Measurements from ENCODE around the gene PSMD10.

The PSMD10 gene

GRCh38 chrX:108072746-108073145 is 18.6 kb downstream of the PSMD10 start:
- no peak for DNase-seq (ENCODE audit: low read depth in 2 of 3, low spot score in 1 of 3)

DNA sequence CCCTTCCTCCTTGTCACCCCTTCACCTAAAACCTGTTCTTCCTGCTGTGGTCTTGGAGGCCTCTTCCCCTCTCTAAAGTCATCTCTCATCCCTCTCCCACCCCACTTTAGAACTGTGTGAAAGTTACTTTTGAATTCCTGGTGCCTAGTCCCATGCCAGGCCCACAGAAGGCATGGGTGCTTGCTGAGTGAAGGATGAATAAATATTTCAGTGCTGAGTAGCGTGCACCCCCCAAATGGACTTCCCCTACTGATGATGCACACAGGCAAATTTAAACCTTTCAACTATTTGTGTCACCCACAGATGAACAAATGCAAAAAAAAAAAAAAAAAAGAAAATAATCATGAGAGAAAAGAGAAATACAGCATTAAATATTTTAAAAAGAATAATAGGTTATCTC is 19.8 kb downstream of the PSMD10 start:
- no peak for DNase-seq (ENCODE audit: low read depth in 2 of 3, low spot score in 1 of 3)

DNA sequence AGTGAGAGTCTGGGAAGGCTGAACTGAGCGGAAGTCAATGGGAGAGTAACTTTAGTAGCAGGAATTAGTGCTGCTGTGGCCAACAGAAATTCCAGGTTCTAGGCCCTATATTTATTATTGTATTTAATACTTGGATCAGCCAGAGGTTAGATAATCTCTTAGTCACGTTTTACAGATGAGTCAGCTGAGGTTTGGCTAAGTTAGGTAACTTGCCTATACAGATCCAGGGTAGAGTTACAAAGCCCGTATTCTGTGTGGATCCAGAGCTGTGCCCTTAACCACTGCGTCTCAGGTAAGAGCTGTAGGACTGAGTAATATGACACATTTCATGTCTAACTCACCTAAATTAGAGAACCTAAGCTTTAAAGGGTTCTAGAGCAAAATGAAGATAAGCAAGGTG is 20.5 kb downstream of the PSMD10 start:
- DNase-seq (ENCODE audit: low read depth in 2 of 3, low spot score in 1 of 3) = no peak

GRCh38 chrX:108068121-108068520 is 23.2 kb downstream of the PSMD10 start:
- no peak for DNase-seq (ENCODE audit: low read depth in 2 of 3, low spot score in 1 of 3)

DNA sequence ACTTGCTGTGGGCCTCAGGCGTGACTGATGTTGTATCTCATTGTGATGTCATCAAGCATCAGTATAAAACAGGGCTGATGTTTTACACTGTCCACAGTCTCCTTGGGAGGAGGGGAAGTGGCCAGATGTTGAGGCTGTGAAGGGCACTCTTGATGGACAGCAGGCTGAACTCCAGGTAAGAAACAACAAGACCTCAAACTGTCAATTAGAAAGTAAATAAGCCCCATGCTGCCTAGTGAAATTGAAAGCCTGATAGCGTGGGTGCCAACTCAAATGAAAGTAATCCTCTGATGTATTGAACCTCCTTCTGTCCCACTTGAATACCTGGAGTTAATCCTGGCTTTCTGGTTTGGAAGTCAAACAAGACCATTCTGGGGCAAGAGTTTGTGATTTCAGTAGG is 26.7 kb downstream of the PSMD10 start:
- DNase-seq (ENCODE audit: low read depth in 2 of 3, low spot score in 1 of 3) = no peak

GRCh38 chrX:108064001-108064400 is 27.3 kb downstream of the PSMD10 start:
- DNase-seq (ENCODE audit: low read depth in 2 of 3, low spot score in 1 of 3) = no peak

DNA sequence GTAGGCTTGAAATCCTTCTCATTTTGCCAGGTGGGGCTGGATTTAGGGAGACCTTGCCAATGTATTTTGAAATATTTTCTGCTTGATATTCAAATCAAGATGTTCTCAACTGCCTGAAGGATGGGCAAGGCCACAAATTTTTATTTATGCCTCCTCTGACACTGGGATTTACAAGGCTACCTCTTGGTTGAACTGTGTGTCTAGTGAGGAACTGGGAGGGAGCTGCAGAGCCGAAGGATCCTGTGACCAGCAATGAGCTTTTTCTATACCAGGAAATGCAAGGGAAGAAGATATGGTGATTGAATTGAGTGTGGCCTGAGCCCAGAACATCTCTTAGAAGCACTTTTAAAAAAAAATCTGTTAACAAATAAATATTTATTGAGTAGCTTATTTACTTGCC is 31.5 kb downstream of the PSMD10 start:
- DNase-seq (ENCODE audit: low read depth in 2 of 3, low spot score in 1 of 3) = no peak

DNA sequence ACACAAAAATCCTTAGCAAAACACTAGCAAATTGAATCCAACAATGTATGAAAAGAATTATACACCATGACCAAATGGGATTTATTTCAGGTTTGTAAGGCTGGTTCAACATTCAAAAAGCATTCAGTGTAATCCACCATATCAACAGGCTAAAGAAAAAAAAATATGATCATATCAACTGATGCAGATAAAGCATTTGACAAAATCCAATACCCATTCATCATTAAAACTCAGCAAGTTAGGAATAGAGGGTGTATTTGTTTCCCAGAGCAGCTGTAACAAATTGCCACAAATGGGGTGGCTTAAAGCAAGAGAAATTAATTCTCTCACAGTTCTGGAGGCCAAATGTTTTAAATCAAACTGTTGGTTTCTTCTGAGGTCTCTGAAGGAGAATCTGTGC is 35.8 kb downstream of the PSMD10 start:
- DNase-seq (ENCODE audit: low read depth in 2 of 3, low spot score in 1 of 3) = no peak

DNA sequence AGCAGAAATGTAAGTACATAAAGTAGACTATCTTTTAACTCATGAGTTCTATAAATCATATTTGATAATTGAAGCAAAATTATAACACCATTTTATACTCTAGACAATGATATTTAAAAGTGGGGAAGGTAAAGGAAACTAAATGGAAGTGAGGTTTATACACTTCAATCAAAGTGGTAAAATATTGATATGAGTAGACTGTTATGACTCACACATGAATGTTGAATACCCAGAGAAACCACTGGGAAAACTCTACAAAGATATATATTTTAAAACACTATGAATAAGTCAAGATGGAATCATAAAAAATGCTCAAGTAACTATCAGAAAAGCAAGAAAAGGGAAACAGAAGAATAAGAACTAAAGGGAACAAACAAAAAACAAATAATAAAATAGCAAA is 38.1 kb downstream of the PSMD10 start:
- no peak for DNase-seq (ENCODE audit: low read depth in 2 of 3, low spot score in 1 of 3)

- no peak for DNase-seq (ENCODE audit: low read depth in 2 of 3, low spot score in 1 of 3)
These were observed 41.7 kb downstream of the PSMD10 start for GRCh38 chrX:108049649-108050048.

DNA sequence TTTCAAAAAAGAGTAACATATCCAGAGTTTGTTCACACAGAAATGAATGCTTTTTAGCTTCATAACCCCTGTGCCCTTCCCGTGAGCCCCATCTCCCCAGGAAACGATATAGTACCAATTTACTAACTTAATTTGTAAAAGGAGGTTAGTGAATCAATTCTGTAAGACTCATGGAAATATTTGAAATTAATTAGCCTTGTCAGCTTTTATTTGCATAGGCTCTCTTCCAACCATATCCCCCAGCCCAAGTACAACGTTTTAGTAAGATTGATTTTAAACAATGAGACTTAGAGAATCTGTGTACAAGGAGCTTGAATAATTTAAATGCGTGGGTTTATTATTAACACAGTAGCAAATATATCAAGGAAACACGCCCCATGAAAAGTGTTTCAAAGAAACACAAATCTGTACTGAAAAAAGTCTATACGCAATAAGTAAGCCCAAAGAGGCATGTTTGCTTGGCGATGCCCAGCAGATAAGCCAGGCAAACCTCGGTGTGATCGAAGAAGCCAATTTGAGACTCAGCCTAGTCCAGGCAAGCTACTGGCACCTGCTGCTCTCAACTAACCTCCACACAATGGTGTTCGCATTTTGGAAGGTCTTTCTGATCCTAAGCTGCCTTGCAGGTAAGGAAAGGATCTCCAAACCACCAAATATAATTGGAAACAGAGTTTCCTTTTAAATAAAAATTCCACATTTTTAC is 46.6 kb downstream of the PSMD10 start, which contains the start of gene VSIG1:
TSS of gene VSIG1 (plus strand) at position 512 of the 703 bp plus-strand sequence. CDS start at position 578, 66 bp downstream.
- DNase-seq (ENCODE audit: low read depth in 2 of 3, low spot score in 1 of 3) = no peak

GRCh38 chrX:108036298-108036973 is 54.9 kb downstream of the PSMD10 start:
- DNase-seq (ENCODE audit: low read depth in 2 of 3, low spot score in 1 of 3) = no peak

- no peak for DNase-seq (ENCODE audit: low read depth in 2 of 3, low spot score in 1 of 3)
These were observed 56.6 kb downstream of the PSMD10 start for GRCh38 chrX:108034725-108035124.

Data from stimulated activated CD4-positive, alpha-beta T cell treated with anti-CD3 and anti-CD28 coated beads, Interleukin-12 subunit alpha, Interleukin-12 subunit beta, amount 100 ng/mL, for 48 hours (primary cell).